Activated T-cell treated with anti-CD3 and anti-CD28 coated beads for 4 hours (primary cell): Measurements from ENCODE around the gene CMTM7.

Experiments used
- DNase-seq: peaks from one replicate; pipeline ENCODE4 v3.0.0-alpha.2; 2020

CMTM7 gene

GRCh38 chr3:32414522-32415202 is 23.0 kb downstream of the CMTM7 start:
- DNase-seq, result no peak

DNA sequence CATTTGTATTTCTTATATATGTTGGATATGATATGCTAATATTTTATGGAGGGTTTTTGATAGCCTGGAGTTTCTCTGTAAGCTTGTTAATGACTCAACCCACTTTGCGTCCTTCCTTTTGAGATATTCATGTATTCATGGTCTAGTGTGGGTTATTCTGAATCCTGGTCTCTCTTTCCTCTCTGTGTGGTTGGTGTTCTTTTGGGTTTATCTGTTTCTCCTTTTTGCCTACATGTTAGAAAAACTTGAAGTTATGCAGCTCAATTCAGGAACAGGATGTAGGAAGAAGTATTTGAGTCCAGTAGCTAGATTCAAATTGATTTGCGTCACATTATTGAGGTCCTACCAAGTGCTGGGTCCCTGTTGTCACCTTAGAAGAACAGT is 28.1 kb downstream of the CMTM7 start:
- DNase-seq, result no peak

DNA sequence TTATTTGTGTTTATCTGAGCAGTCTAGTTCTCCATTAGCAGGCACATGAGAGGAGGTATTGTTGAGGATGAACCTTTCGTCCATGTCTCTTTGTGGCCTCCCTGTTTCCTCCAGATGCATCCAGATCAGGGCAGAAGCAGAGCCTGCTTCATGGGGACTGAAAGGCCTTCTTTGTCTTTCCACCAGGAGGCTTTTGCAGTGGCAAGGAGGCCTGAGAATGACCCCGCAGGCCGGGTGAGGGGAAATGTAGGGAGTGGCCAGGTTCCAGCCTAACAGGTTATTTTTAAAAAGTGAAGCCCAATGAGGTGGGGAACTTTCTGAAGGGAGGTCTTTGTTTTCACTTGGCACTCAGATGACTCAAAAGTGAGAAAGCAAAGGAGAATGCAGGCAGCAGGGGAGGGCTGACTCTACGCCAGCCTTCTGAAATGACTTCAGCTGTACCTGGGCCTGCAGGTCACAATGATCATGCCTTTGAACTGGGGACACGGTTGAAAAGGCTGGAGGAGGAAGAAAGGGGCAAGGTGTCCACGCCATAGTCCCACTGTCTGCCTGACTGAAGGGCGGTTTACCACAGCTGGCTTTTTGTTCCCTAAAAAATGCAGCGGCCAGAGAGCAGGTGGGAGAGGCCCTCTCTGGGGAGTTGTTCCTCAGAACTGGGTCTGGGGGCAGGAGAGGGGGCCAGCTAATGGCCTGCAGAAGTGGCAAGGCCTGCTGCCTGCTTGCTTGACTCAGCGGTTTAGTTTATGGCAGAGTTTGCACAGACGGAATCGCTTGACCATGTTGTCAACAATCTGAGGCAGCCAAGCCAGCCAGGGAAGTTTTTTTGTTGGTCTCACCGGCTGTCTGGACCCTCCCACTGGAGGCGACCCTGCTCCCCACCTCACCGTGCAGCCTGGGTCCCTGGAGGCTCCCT is 28.7 kb downstream of the CMTM7 start:
- DNase-seq, result no peak

- DNase-seq, result no peak
Measured at GRCh38 chr3:32421185-32421584, 29.5 kb downstream of the CMTM7 start.

DNA sequence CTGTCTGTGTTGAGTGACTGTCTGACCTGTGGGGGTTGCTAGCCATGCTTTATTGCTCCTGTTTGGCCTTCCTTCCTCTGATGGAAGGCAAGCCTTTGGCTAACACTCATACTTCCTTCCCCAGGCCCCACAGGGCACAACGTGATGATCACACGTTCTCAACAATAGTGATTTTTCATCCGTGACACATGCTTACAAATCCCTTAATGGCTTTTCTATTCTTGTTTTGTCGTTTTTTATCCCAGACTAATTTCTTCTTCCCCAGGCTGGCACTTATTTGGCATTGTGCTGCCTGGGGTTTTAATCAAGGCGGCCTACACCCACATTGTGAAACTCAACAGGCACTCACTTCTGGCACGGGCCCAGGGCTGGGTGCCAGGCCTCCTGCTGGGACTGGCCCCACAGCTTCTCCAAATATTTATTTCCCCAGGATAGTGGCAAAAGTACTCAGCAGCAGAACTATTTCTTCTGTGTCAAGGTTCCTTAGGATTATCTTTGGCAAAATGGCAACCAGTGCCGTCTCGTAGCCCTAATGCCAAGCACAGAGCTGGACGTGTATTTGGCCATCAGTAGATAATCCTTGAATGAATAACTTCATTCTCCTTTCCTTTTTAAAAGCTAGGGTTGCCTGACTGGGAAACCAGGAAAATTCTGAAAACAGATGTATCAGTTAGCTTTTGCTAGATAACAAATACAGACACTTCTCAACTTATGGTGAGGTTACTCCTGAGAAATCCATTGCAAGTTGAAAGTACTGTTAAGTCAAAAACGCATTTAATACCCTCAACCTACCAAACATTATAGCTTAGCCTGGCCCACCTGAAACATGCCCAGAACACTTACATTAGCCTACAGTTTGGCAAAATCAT is 30.6 kb downstream of the CMTM7 start:
- DNase-seq, result no peak

DNA sequence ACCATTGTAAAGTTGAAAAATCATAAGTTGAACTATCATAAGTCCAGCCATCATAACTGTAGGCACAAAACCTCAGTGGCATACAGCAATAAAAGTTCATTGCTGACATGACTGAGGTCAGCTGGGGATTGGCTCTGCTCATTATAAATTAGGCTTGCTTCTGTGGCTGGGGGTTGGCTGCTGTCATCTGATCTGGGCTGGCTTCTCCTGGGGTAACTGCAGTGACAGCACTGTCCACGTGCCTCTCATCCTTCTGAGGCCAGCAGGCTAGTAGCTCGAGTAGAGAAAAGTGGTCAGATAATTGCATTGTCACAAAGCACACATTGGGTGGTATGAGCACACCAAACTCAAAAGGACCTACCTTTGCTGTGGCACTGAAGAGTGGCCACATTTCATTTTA is 31.3 kb downstream of the CMTM7 start:
- DNase-seq, result no peak

GRCh38 chr3:32423534-32423933 is 31.9 kb downstream of the CMTM7 start:
- DNase-seq, result no peak

GRCh38 chr3:32423956-32424557 is 32.4 kb downstream of the CMTM7 start:
- no peak for DNase-seq

DNA sequence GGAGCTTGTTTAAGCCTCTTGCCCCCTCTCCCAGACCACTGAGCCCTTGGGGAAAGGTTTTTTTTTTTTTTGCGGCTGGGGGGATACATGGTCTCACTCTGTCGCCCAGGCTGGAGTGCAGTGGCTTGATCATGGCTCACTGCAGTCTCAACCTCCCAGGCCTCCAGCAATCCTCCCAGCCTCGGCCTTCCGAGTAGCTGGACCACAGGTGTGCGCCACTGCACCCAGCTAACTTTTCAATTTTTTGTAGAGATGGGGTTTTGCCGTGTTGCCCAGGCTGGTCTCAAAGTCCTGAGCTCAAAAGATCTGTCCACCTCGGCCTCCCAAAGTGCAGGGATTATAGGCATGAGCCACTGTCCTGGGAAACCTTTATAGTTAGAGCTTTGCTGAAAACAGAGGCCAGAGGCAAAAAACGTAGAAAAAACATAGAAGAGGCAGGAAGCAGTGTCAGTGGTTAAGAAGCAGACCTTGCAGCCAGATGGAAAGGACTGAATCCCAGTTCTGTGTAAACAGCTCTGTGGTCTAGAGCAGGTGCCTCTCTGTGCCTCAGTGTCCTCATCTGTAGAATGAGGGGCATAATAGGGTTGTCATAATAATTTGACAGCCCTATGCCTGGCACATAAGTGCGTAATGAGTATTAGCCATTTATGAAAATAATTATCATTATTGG is 33.1 kb downstream of the CMTM7 start:
- DNase-seq, result no peak

GRCh38 chr3:32428092-32429068 is 36.7 kb downstream of the CMTM7 start:
- no peak for DNase-seq

GRCh38 chr3:32430900-32431299 is 39.2 kb downstream of the CMTM7 start:
- DNase-seq, result no peak

DNA sequence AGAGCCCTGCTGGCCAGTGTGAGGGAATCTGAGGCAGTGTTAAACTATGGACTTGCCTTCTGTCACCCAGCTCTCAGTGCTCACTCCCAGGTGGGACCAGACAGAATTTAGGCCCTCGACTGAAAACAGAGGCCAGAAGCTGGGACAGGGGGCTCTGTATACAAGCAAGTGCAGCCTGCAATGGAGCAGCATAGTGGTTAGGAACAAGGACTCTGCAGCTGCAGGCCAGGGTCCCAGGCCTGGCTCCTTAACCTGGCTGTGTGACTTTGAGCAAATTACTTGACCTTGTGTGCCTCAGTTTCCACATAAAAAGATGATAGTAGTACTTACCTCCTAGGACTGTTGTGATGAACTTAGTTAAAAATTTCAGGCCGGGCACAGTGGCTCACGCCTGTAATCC is 39.8 kb downstream of the CMTM7 start:
- DNase-seq, result no peak

DNA sequence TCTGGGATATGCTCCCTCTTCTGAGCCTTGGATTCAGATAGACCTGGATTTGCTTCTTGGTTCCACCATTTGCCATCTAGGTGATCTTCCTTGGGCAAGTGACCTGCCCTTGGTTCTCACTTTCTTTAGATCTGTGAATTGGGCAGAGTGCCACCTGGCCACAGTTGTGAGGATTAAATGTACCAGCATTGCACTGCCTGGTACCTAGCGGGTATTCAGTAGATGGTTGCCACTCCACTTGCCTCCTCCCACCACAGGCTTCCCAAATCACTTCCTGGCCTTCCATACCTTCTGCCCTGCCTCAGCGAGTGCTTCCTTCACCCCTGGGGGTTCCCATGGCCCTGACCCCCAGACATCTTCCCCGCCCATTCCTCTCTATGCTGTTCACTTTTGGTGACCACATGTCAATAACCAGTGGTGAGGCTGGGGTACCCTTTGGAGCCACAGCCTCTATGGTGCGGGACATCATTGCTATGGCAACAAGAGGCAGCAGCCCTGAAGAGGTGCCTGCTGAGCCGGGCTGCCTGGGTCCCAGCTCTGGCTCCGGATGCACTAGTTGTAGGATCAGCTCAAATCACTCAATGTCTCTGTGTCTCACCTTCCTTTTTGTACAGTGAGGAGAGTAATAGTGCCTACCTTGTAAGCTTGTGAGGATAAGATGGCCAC is 40.5 kb downstream of the CMTM7 start:
- no peak for DNase-seq

DNA sequence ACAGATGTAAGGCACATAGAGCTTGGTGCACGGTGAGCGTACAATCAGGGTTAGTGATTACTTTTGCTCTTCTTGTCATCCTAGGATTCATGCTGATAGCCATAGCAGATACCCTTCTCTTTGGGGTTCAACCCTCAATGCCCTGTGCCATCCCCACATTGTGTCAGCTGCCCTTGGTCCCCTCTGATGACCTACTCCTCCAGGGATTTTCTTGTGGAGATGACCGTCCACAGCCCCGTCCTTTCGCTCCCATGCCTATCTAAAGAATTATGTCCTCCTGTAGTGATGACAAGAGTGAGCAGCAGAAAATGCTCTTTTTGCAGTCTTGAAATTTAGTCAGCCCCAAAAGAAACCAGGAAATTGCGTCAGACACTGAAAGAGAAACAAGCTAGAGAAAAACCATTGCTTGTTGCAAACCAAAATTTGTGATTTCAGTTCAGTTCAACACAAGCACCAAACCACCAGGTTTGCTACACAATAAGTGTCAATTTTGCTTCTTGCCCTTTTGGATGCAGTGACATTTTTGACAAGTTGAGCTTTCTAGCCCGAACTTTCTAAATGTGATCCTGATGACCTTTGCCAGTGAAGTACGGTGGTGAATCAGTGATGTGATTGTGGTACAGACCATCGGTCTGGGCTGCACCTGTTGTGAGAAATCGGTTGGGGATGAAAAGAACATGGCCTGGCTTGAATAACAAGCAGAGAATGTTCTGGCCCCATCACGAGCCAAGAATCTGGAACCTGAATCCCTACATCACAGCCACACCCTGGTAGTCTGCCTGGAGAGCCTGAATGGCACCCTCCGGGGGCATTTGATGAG is 41.3 kb downstream of the CMTM7 start:
- no peak for DNase-seq

GRCh38 chr3:32434206-32434605 is 42.6 kb downstream of the CMTM7 start:
- DNase-seq, result no peak

- no peak for DNase-seq
Measured at GRCh38 chr3:32435911-32436815, 44.5 kb downstream of the CMTM7 start.

DNA sequence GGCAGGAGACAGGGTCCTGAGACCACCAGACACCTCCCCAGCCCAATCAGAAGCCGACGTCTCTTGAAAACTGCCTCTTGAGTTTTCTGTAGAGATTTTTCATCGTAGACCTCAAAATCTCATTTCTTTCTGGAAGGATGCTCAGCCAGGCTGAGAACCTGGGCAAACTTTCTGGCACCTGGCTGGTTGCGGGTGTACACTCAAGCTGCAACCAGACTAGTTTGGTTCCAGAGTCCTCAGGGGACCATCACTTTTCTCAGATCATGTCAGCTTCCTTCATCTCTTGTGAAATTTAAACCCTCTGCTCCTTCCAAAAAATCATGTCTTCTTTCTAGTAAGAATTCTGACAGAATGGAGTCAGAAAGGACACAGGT is 45.1 kb downstream of the CMTM7 start:
- no peak for DNase-seq

DNA sequence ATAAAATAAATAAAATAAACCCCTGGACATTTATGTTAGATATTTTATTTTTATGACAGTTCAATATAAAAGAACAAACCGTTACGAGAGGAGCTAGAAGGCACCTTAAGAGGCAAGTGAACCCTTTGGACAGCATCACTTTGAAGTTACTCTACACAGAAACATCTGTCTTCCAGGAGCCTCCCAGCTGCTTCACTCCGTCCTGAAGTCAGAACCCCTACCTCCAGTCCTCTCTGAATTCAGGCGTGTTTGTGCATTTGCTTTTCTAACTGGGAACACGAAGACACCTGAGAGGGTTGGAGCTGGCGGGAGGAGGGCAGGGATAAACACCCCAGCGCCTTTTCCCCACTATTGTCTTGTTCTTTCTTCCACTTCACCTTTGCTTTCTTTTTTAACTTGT is 46.2 kb downstream of the CMTM7 start:
- DNase-seq, result no peak
